KG1 (cell line): ENCODE results near the gene CYB5D1.
"Not testable (repeated sequence)": the region's sequence is repeated elsewhere in the genome, so short reads cannot be mapped to it uniquely, and the experiment has no call there.

Experiments
- DNase-seq: peaks from one replicate; lab custom pipeline; 2025; lab: John Stamatoyannopoulos, UW

CYB5D1 gene

DNA sequence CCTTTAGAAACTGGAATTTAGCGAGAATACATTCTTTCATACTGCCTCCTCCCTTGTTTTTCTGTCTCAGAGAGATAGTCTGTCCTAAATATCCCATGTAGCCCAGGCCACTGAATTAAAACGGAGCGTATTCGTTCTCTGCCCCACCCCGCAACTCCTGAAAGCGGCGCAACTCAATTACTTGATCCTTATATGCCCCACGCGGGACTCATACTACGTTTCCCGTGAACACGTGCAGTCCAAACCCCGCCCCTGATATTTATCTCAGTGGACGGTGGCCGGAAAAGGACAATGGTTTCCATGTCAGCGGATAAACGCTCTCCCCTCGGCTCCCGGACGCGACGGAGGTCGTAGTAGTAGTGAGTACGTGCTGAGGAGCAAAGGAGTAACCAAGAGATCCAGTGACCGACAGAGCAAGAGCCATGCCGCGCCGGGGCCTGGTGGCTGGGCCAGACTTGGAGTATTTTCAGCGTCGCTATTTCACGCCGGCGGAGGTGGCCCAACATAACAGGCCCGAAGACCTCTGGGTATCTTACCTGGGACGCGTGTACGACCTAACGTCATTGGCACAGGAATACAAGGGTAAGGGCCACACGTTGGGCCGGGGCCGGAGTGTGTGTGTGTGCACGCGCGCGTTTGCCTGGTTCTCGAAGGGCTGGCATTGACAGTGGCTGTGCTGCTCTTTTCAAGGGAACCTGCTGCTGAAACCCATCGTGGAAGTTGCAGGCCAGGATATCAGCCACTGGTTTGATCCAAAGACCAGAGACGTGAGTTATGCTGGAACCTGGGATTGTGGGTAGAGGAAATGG is at the start of gene CYB5D1:
TSS of gene CYB5D1 (plus strand) at position 291 of the 809 bp plus-strand sequence. CDS start at position 423, 132 bp downstream.
- DNase-seq = no peak

DNA sequence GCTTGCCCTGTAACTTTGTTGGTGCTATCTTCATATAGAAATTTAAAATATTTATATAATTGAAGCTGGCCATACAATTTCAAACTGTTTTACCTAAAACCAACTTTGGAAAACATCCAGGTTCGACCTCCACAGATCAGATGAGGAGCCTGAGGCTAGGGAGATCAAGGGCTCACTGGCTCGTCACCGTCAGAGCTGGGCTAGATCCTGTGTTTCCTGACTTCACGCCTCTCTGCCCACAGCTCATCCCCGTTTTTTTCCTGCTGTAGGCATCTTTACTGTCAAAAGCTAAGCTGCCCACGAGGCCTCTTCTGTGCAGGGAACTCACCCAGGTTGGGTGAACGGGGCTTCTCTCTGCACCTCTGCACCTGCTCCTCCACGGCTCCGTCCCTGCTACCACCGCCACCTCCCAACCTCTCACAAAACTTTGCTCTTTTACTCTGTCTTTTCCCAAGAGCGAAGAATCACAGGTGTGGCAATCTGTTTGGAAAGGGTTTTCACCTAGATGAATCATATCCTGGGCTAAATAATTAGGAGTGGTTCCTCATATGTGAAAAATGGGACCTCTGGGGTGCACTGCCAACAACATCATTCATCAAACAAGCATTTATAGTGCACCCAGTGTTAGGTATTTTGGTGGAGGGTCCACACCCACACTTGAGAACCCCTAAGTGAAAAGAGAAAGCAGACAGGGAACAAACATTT is 48.6 kb upstream of the CYB5D1 start:
- no peak for DNase-seq

GRCh38 chr17:7809791-7810343 is 47.9 kb upstream of the CYB5D1 start:
- not testable (repeated sequence) for DNase-seq

DNA sequence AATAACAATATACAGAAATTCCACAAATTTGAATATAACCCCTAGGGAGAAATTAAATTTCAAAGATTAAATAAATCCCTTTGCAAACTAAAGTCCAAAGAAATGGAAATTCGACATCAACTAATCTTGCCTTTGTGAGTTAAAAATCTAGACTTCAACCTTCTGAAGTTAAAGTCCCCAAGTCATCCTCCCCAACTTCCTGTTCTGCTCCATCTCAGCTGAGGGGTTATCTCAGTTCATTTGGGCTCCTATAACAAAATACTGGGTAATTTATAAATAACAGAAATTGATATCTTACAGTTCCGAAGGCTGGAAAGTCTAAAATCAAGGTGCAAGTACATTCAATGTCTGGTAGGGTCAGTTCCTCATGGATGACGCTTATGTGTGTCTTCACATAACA is 46.6 kb upstream of the CYB5D1 start:
- DNase-seq = no peak

- DNase-seq = no peak
These were observed 42.8 kb upstream of the CYB5D1 start for GRCh38 chr17:7814969-7815368.

GRCh38 chr17:7816926-7817642 is 40.7 kb upstream of the CYB5D1 start:
- DNase-seq = no peak

DNA sequence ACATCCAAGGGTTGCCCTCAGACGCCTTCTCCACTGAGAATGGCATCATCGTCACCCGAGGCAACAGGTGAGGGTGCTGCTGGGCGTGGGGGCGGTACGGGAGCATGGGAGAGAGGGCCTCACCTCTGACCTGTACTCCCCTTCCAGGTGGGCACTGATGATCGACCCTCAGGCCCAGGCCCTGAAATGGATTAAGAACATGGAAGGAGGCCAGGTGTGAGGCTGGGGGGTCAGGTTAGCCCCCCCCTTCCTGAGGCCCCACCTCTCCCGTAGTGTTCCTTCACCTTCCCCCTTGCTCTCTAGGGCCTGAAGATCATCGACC is 40.2 kb upstream of the CYB5D1 start:
- no peak for DNase-seq

GRCh38 chr17:7818026-7818425 is 39.8 kb upstream of the CYB5D1 start:
- no peak for DNase-seq

GRCh38 chr17:7818746-7819645 is 38.8 kb upstream of the CYB5D1 start:
- no peak for DNase-seq

GRCh38 chr17:7820231-7820630 is 37.6 kb upstream of the CYB5D1 start:
- no peak for DNase-seq

- no peak for DNase-seq
These were observed 35.7 kb upstream of the CYB5D1 start for GRCh38 chr17:7822126-7822525.

DNA sequence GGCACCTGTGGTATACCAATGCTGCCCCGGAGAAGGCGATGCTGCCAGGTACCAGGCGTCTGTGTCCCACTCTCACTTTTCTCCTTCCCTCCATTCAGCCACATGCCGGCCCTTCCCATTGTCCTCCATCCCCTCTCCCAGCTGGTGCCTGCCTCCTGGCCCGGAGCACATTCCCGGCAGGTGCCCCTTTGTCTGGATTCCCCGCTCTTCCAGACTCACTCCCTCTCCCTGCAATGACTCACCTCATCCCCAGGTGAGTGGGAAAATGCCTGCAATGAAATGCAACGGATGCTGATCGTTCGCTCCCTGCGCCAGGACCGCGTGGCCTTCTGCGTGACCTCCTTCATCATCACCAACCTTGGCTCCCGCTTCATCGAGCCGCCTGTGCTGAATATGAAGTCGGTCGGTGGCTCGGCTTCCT is 34.2 kb upstream of the CYB5D1 start:
- DNase-seq = no peak

- DNase-seq = no peak
These were observed 33.5 kb upstream of the CYB5D1 start for GRCh38 chr17:7824021-7824924.

GRCh38 chr17:7825206-7825990 is 32.4 kb upstream of the CYB5D1 start:
- DNase-seq = no peak

GRCh38 chr17:7830616-7831015 is 27.2 kb upstream of the CYB5D1 start:
- no peak for DNase-seq

DNA sequence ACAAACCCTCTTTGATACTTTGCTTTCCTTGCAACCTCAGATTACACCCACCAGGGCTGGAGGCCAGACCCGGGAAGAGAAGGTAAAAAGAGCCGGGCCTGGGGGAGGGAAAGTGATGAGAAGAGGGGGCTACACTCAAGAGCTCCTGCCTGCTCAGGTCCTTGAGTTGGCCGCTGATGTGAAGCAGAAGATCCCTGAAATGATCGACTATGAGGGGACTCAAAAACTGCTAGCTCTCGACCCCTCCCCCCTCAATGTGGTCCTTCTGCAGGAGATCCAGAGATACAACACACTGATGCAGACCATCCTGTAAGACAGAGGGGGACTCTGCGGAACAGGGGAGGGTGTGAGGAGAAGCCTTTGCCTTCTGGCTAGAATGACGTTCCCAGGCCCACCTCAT is 26.6 kb upstream of the CYB5D1 start:
- DNase-seq = no peak

DNA sequence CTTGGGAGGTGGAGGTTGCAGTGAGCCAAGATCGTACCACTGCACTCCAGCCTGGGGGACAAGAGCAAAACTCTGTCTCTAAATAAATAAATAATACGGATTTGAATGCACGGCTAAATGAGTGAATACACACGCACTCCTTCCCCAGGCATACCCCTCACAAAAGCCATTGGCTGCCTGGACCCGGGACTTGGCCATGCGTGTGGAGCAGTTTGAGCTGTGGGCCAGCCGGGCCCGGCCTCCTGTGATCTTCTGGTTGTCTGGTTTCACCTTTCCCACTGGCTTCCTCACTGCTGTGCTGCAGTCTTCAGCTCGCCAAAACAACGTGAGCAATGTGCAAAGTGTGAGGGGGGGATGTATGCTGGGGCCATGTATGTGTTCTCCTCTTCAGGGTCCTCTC is 25.4 kb upstream of the CYB5D1 start:
- DNase-seq = no peak

GRCh38 chr17:7833011-7833794 is 24.6 kb upstream of the CYB5D1 start:
- no peak for DNase-seq
